ENCODE results near the gene AKAP1. TPM values are rescaled to one million over a fixed set of nuclear protein-coding genes. Genes with fewer than 3 reads are reported as not detected.

The AKAP1 gene
- total and polyA plus RNA-seq, 2 of the 8 experiments (the other 6 are each of a cell fraction or from before 2014, with no cell fraction given), result 120 to 156 TPM

GRCh38 chr17:57088298-57088697, 3.3 kb downstream of the AKAP1 start:
- H3K36me3 ChIP-seq (ENCODE audit: control insufficient read depth in 2 of 4, insufficient read depth in 4 of 4, low read length in 3 of 4), result no peaks in the 10 kb centered on the region; a peak in 1 of 8 replicates
- TF ChIP-seq SIRT6 (IDR thresholded peaks at IDR 0.05; ENCODE audit: low read length), result no peak
- H3K23ac ChIP-seq (ENCODE audit: insufficient read length), result no peak overlapping the region
- H2AFZ ChIP-seq (ENCODE audit: low read length), result no peak overlapping the region
- CTCF ChIA-PET (ENCODE audit: partially characterized antibody), result interaction anchor here (1.3 to 3.2 kb wide), 4 partner anchors 16 to 25 kb away, joined by 3 to 34 read pairs (median 7); no protein-coding TSS in a partner anchor
- no peak for DNase-seq (ENCODE audit: low read depth in 1 of 2, low spot score in 2 of 2)
- H3K4me2 ChIP-seq (ENCODE audit: insufficient read depth in 1 of 2, low read depth in 2 of 2, low read length in 2 of 2), result peak overlapping the region; percentile 86 to 88
- H3K9me3 ChIP-seq (ENCODE audit: insufficient read depth in 2 of 2, low read depth in 1 of 2, low read length in 1 of 2), result no peaks in the 10 kb centered on the region
- H3K79me2 ChIP-seq (ENCODE audit: control insufficient read depth in 1 of 2, insufficient read depth in 2 of 2, low read length in 2 of 2), result peaks cover 55 to 77% of the 10 kb centered on the region in 2 experiments
- no peak overlapping the region for H3K14ac ChIP-seq (ENCODE audit: insufficient read length)
- H2BK5ac ChIP-seq (ENCODE audit: low read depth, low read length), result no peak overlapping the region
- no peak overlapping the region for H4K8ac ChIP-seq (ENCODE audit: extremely low read depth, insufficient read depth, low read length)
- H3K79me1 ChIP-seq (ENCODE audit: low read depth, low read length), result peaks cover 14% of the 10 kb centered on the region
- H2BK15ac ChIP-seq (ENCODE audit: low read length), result no peak overlapping the region
- peak overlapping the region in 1 of 4 experiments; percentile 82; a peak in 1 of 8 replicates for H3K4me3 ChIP-seq (ENCODE audit: extremely low read depth in 1 of 4, insufficient read depth in 2 of 4, low read depth in 3 of 4, low read length in 4 of 4)
- H4K20me1 ChIP-seq (replicated peaks in 1 of 2; ENCODE audit: control insufficient read depth in 1 of 2, insufficient read depth in 2 of 2, low read length in 2 of 2), result peaks cover 33 to 42% of the 10 kb centered on the region in 2 experiments
- peaks cover 18 to 39% (median 38%) of the 10 kb centered on the region in 4 experiments for H3K4me1 ChIP-seq (replicated peaks in 1 of 4; ENCODE audit: control insufficient read depth in 3 of 4, insufficient read depth in 4 of 4, low read length in 3 of 4)
- no peak overlapping the region for H4K91ac ChIP-seq (replicated peaks; ENCODE audit: insufficient read length, low read length)
- H4K5ac ChIP-seq (ENCODE audit: insufficient read length, low read depth, low read length), result no peak overlapping the region
- no peak overlapping the region for H3K9ac ChIP-seq (replicated peaks in 1 of 4; ENCODE audit: extremely low read depth in 1 of 4, low read depth in 3 of 4, low read length in 3 of 4)
- peaks cover 11% of the 10 kb centered on the region for H3K23me2 ChIP-seq (ENCODE audit: low read depth, low read length)
- H3K4ac ChIP-seq (replicated peaks; ENCODE audit: insufficient read length, low read depth, low read length), result no peak overlapping the region
- no peak overlapping the region for H2BK20ac ChIP-seq (ENCODE audit: low read length)
- H3K27ac ChIP-seq (ENCODE audit: low read depth, low read length), result no peak overlapping the region
- no peak for FAIRE-seq
- no peak overlapping the region for H2BK120ac ChIP-seq (replicated peaks; ENCODE audit: low read depth, low read length)
- WGBS, 2 experiments (ENCODE audit: extremely low coverage in 1 of 2, insufficient coverage in 1 of 2, insufficient read length in 1 of 2, insufficient replicate concordance in 2 of 2, low coverage in 1 of 2, low lambda C conversion rate in 2 of 2, missing lambda C conversion rate in 1 of 2), result 100% methylated on average over 1 of the region's 1 CpG; no CpG with 5 or more reads in 1 of the 2 experiments
- H3K56ac ChIP-seq (replicated peaks; ENCODE audit: insufficient read length, low read depth, low read length), result no peak overlapping the region
- H2BK12ac ChIP-seq (ENCODE audit: low read depth, low read length), result no peak overlapping the region
- no peak overlapping the region for H3K18ac ChIP-seq (ENCODE audit: extremely low read depth, low read length)
- no peak overlapping the region for H2AK5ac ChIP-seq (ENCODE audit: low read depth, low read length)
- no peaks in the 10 kb centered on the region; a peak in 1 of 7 replicates for H3K27me3 ChIP-seq (replicated peaks in 1 of 4; ENCODE audit: control insufficient read depth in 3 of 4, extremely low read depth in 1 of 4, insufficient read depth in 3 of 4, low read length in 3 of 4)
- POLR2A ChIA-PET (ENCODE audit: partially characterized antibody), result interaction anchor here (1.2 to 2.7 kb wide), 4 partner anchors 11 to 21 kb away, joined by 4 to 13 read pairs (median 6); no protein-coding TSS in a partner anchor

All from H1 (cell line).